IPS-11a (cell line): Measurements from ENCODE around the gene RBP3.

Experiments
- H3K4me3 ChIP-seq: one replicate; pipeline ENCODE4 v1.5.1; 2013; ENCODE audit warnings: low read depth, low read length, control low read depth

Gene RBP3

GRCh38 chr10:47348138-47348651, at the start of gene RBP3:
TSS of gene RBP3 (plus strand) at chr10:47348363. CDS start at chr10:47348485, 122 bp downstream.
- H3K4me3 ChIP-seq: no peak within 1 kb of the TSS

- no peak overlapping the region for H3K4me3 ChIP-seq
Observed at GRCh38 chr10:47298715-47299114, 49.4 kb upstream of the RBP3 start.

GRCh38 chr10:47299611-47300428, 48.3 kb upstream of the RBP3 start, which contains the start of gene GDF10:
TSS of gene GDF10 (plus strand) at chr10:47300197. CDS start at chr10:47300652, 455 bp downstream.
- peak within 1 kb of the TSS; percentile 43 for H3K4me3 ChIP-seq

DNA sequence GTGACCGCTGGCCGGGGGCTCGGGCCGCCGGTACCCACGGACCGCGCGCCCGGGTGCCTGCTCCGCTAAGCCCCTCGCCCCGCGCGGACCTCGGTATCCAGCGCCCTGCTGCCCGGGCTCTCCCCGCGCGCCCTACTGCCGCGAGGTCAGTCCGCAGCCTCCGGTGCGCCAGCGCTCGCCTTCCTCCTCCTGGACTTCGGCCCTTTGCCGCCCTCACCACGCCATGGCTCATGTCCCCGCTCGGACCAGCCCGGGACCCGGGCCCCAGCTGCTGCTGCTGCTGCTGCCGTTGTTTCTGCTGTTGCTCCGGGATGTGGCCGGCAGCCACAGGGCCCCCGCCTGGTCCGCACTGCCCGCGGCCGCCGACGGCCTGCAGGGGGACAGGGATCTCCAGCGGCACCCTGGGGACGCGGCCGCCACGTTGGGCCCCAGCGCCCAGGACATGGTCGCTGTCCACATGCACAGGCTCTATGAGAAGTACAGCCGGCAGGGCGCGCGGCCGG, 47.7 kb upstream of the RBP3 start:
- peak overlapping the region; percentile 43 for H3K4me3 ChIP-seq

DNA sequence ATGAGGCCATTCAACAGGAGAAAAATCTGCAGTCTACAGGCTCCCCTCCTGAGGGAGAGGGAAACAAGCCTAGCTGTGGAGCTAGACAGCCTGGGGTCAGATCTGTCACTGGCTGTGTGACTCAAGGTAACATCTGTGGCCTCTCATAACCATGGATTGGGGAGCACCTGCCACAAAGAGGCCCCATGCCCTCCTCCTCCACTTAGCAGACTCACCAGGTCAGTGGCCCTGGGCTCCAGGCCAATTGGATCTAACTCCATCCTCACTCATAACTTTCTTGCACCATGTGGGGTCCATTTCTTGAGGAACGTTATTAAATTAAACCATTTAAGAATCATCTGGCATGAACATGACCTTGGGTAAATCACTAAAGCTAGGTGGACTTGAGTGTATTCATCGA, 46.3 kb upstream of the RBP3 start:
- no peak overlapping the region for H3K4me3 ChIP-seq

DNA sequence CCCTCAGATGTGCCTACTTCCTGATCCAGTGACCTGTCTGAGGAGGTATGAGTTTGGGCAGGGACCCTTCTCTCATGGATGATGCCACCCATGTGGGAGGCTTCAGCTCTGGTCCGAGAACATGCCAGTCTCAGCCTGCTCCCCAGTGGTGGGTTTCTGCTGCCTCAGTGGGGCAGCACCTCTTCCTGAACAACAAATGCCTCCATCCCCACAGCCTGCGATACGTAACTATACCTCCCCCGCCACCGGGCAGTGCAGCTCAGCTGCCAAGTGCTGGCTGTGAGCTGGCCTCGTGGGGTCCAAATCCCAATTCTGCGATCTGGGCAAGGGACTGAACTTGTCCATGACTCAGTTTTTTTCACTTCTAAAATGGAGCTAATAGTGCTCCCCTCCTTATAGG, 45.1 kb upstream of the RBP3 start:
- H3K4me3 ChIP-seq: no peak overlapping the region

- H3K4me3 ChIP-seq: no peak overlapping the region
Observed at GRCh38 chr10:47303866-47304265, 44.3 kb upstream of the RBP3 start.

GRCh38 chr10:47305566-47305965, 42.6 kb upstream of the RBP3 start:
- H3K4me3 ChIP-seq: no peak overlapping the region

DNA sequence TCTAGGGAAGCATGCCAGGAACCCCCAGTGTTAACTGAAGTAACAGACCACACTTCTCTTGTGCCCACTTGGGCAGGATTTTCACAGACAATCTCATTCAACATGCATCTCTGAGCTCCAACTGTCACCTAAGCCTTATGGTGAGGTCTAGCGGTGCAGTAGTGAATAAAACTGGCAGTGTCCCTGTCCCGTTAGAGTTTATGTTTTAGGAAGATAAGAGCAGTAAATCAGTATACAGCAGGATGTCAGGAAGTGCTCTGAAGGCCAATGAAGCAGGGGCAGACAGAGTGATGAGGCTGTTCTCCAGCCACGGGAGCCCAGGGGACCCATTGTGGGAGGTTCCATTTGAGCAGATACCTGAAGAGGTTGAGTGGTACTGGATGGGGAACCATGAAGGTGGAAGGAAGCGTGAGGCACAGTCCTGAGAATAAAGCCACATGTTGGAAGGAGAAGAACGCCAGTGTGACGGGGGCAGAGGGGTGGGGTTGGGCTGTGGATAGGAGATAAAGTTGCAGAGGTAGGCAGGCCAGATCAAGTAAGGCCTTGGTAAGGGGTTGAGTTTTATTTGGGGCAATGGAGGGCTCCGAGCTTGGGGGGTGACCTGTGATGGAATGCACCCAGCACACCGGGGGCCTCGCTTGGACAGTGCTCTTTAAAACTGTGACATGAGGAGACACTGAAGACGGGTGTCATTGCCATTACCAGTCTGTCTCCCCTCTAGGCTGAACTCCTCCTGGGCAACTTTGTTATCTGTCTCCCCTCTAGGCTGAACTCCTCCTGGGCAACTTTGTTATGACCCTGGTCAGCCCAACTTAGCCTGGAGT, 41.6 kb upstream of the RBP3 start:
- no peak overlapping the region for H3K4me3 ChIP-seq

GRCh38 chr10:47307381-47307780, 40.8 kb upstream of the RBP3 start:
- H3K4me3 ChIP-seq: no peak overlapping the region

GRCh38 chr10:47308775-47309174, 39.4 kb upstream of the RBP3 start:
- no peak overlapping the region for H3K4me3 ChIP-seq

DNA sequence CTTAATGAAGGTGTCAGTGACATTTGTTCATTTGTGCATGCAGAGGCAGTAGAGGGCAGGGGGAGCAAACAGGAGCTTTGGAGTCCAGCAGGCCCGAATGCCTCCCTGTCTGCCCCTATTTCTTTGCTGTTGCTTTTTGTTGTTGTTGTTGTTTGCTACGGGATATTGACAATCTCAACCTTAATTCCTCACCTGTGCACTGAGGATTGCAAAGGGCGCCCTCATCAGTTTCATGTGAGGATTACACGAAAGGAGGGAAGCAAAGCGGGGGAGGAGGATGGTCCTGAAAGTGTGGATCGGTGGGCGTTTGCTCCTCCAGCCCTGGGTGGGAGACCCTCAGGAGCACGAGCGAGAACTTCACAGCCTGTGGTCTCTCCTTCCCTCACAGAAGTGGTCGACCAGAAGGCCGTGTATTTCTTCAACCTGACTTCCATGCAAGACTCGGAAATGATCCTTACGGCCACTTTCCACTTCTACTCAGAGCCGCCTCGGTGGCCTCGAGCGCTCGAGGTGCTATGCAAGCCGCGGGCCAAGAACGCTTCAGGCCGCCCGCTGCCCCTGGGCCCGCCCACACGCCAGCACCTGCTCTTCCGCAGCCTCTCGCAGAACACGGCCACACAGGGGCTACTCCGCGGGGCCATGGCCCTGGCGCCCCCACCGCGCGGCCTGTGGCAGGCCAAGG, 38.6 kb upstream of the RBP3 start:
- no peak overlapping the region for H3K4me3 ChIP-seq

DNA sequence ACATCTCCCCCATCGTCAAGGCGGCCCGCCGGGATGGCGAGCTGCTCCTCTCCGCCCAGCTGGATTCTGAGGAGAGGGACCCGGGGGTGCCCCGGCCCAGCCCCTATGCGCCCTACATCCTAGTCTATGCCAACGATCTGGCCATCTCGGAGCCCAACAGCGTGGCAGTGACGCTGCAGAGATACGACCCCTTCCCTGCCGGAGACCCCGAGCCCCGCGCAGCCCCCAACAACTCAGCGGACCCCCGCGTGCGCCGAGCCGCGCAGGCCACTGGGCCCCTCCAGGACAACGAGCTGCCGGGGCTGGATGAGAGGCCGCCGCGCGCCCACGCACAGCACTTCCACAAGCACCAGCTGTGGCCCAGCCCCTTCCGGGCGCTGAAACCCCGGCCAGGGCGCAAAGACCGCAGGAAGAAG, 38.1 kb upstream of the RBP3 start:
- H3K4me3 ChIP-seq: no peak overlapping the region

- H3K4me3 ChIP-seq: no peak overlapping the region
Observed at GRCh38 chr10:47311193-47311931, 36.8 kb upstream of the RBP3 start.

DNA sequence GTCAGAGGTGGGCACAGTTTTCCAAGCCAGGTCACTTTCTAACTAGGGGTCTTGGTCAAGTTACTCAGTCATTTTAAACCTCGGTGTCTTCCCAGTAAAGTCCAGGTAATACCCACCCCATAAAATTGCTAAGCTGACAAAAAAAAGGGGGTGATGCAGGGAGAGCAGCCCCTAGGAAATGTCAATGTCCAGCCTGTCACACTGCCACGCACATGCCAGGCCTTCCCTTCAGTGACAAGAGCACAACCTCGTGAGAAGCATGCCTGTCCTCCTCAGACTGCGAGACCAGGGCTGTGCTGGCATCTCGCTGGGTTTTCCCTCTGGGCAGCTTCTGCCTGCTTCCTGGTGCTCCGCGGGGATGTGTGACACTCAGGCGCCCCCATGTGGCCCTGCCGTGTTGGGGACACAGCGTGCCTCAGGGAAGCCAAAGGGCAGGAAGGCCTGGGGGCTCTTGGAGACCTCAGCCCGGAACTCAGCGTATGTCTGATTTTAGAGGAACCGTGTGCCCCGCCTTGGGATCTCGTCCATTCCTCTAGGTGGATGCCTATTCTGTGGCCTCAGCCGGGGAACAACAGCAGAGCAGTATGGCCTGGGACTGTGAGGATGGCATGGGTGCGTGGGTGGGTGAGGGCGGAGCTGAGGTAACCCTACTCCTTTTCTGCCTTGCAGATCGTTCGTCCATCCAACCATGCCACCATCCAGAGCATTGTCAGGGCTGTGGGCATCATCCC, 36.1 kb upstream of the RBP3 start:
- H3K4me3 ChIP-seq: no peak overlapping the region

DNA sequence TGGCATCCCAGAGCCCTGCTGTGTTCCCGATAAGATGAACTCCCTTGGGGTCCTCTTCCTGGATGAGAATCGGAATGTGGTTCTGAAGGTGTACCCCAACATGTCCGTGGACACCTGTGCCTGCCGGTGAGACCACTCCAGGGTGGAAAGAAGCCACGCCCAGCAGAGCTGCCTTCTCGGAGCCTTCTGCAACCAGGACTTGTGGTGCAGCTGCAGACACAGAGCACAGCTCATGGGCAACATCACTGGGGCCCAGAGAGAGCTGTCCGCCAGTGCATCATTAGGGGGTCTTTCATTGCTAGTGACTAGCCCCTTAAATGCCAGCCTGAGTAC, 35.5 kb upstream of the RBP3 start:
- no peak overlapping the region for H3K4me3 ChIP-seq

DNA sequence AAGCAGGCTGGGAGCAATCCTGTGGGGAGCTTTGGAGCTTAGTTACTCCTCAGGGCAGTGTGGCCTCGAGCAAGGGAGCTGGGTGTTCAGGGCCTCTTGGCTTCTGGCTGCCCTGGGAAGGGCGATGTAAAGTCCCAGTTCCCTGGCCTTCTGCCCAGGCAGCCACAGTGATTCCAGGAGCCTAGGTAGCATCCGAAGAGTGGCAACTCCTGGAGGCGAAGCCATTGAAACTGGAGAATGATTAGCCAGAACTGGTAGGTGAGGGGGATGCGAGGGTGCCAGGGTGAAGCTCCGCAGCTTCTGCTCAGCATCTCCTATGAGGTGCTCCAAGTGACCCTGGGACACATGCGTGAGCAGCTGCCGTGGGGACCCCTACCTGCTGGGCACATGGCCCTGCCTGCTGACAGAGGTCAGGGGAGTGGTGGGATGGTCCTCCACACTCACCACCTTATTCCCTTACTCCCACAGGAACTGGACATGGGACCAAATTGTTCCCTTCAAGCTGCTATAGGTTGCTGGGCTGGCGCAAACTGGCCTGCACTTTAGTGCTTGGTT, 33.7 kb upstream of the RBP3 start:
- no peak overlapping the region for H3K4me3 ChIP-seq

GRCh38 chr10:47315421-47315820, 32.7 kb upstream of the RBP3 start:
- H3K4me3 ChIP-seq: no peak overlapping the region

DNA sequence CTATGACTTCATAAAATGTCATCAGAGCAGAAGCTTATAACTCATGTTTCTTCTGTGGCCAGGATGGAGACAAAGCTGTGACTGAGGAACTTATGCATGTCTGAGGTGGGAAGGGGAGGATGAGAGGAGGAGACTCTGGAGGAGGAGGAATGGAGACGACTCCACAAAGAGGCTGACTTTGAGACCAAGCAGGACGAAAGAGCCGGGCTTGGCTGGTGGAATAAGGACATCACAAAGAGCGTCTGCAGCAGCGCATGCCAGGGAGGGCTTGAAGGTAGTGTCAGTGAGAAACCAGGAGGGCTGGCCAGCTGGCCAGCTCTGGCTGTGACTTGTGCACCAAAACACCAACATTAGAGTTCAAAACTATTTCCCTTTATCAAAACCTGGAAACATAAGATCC, 32.0 kb upstream of the RBP3 start:
- H3K4me3 ChIP-seq: no peak overlapping the region
